Measurements from ENCODE around the gene CDYL. TPM values are rescaled to one million over a fixed set of nuclear protein-coding genes. Genes with fewer than 3 reads are reported as not detected.

CDYL gene
- total RNA-seq, 4 donors from 2014 or later, result 24.1 to 24.8 (median 24.5) TPM

- ATAC-seq, result no peak
- DNase-seq, result no peak
- Histone ChIP-seq H3K27me3 (no peaks in the 10 kb centered on the region), H3K4me1 (peaks cover 0 to 5% of the 10 kb centered on the region in 2 donors), H3K4me3 (no peak overlapping the region), H3K27ac (no peak overlapping the region), H3K9me3 (no peaks in the 10 kb centered on the region), H3K36me3 (peaks cover 0 to 15% of the 10 kb centered on the region in 2 donors)
- intact Hi-C loops (cut with DNase I; ENCODE audit: low total_unique reads), result no loop called here
- in situ Hi-C loops (cut with MboI; ENCODE audit: low sequenced_read_pairs in 4 of 4), result no loop called here
- no peak for TF ChIP-seq POLR2A (IDR thresholded peaks at IDR 0.05)
- TF ChIP-seq CTCF (IDR thresholded peaks at IDR 0.05 in 4 of 5, conservative IDR thresholded peaks at IDR 0.05 in 1 of 5), result no peak
Observed at GRCh38 chr6:4958624-4959023, 182.4 kb downstream of the CDYL start.

- Histone ChIP-seq H3K9me3 (no peaks in the 10 kb centered on the region), H3K4me3 (no peak overlapping the region), H3K4me1 (peaks cover 0 to 5% of the 10 kb centered on the region in 2 donors), H3K27ac (no peak overlapping the region), H3K36me3 (no peaks in the 10 kb centered on the region), H3K27me3 (no peaks in the 10 kb centered on the region)
- TF ChIP-seq CTCF (IDR thresholded peaks at IDR 0.05 in 4 of 5, conservative IDR thresholded peaks at IDR 0.05 in 1 of 5), result no peak
- no peak for TF ChIP-seq POLR2A (IDR thresholded peaks at IDR 0.05)
- in situ Hi-C loops (cut with MboI; ENCODE audit: low sequenced_read_pairs in 4 of 4), result no loop called here
- intact Hi-C loops (cut with DNase I; ENCODE audit: low total_unique reads), result no loop called here
- no peak for DNase-seq
- no peak for ATAC-seq
Observed at GRCh38 chr6:4961322-4962168, 185.3 kb downstream of the CDYL start.

GRCh38 chr6:4962905-4963304 lies 186.7 kb downstream of the CDYL start:
- no peaks in the 10 kb centered on the region for H3K36me3 ChIP-seq
- H3K9me3 ChIP-seq, result no peaks in the 10 kb centered on the region
- no peaks in the 10 kb centered on the region for H3K27me3 ChIP-seq
- intact Hi-C loops (cut with DNase I; ENCODE audit: low total_unique reads), result no loop called here
- no peaks in the 10 kb centered on the region for H3K4me1 ChIP-seq
- H3K27ac ChIP-seq, result no peak overlapping the region
- H3K4me3 ChIP-seq, result no peak overlapping the region
- TF ChIP-seq POLR2A (IDR thresholded peaks at IDR 0.05), result no peak
- no peak for TF ChIP-seq CTCF (IDR thresholded peaks at IDR 0.05 in 4 of 5, conservative IDR thresholded peaks at IDR 0.05 in 1 of 5)
- no peak for ATAC-seq
- no peak for DNase-seq
- in situ Hi-C loops (cut with MboI; ENCODE audit: low sequenced_read_pairs in 4 of 4), result no loop called here

GRCh38 chr6:4964675-4965561 lies 188.7 kb downstream of the CDYL start:
- no peak for TF ChIP-seq POLR2A (IDR thresholded peaks at IDR 0.05)
- TF ChIP-seq CTCF (IDR thresholded peaks at IDR 0.05 in 4 of 5, conservative IDR thresholded peaks at IDR 0.05 in 1 of 5), result no peak
- in situ Hi-C loops (cut with MboI; ENCODE audit: low sequenced_read_pairs in 4 of 4), result no loop called here
- Histone ChIP-seq H3K9me3 (no peaks in the 10 kb centered on the region), H3K36me3 (no peaks in the 10 kb centered on the region), H3K27me3 (no peaks in the 10 kb centered on the region), H3K27ac (no peak overlapping the region), H3K4me3 (no peak overlapping the region), H3K4me1 (peaks cover 7 to 9% of the 10 kb centered on the region in 2 donors)
- intact Hi-C loops (cut with DNase I; ENCODE audit: low total_unique reads), result no loop called here
- ATAC-seq, result no peak
- DNase-seq, result no peak

Data from gastrocnemius medialis (tissue), 4 donors.